ENCODE measurements around the gene HMGCS2. TPM values are rescaled to one million over a fixed set of nuclear protein-coding genes. Genes with fewer than 3 reads are reported as not detected.

Gene HMGCS2
- total and polyA plus RNA-seq, 10 of the 15 experiments (the other 5 are each of a cell fraction or from before 2014, with no cell fraction given) = 0.49 TPM; not detected in 9

GRCh38 chr1:119815361-119815760 lies 46.7 kb upstream of the HMGCS2 start:
- CTCF ChIA-PET = interaction anchor here (1.1 to 1.4 kb wide), 3 partner anchors 9 to 55 kb away, joined by 3 read pairs; no protein-coding TSS in a partner anchor
- no peaks in the 10 kb centered on the region for H3K9me3 ChIP-seq (replicated peaks; ENCODE audit: control insufficient read depth, insufficient read depth, low read length)
- H3K36me3 ChIP-seq (ENCODE audit: control insufficient read depth in 2 of 2, insufficient read depth in 2 of 2, low read length in 1 of 2) = no peaks in the 10 kb centered on the region
- H3K4me1 ChIP-seq (ENCODE audit: control insufficient read depth, insufficient read depth, low read length) = no peaks in the 10 kb centered on the region
- FAIRE-seq (no peak), ATAC-seq (no peak), DNase-seq (ENCODE audit: low read depth, low spot score) (no peak)
- H3K4me2 ChIP-seq (ENCODE audit: control insufficient read depth, insufficient read depth) = no peak overlapping the region
- no peak overlapping the region for H3K27ac ChIP-seq (ENCODE audit: control insufficient read depth, insufficient read depth)
- H3K27me3 ChIP-seq (replicated peaks in 1 of 2; ENCODE audit: control insufficient read depth in 2 of 2, insufficient read depth in 2 of 2, low read length in 1 of 2) = no peaks in the 10 kb centered on the region; a peak in 1 of 4 replicates
- SMC1A ChIA-PET (ENCODE audit: uncharacterized antibody, unreplicated experiment) = interaction anchor here (1.1 kb wide), 1 partner anchor 18 kb away, joined by 3 read pairs; no protein-coding TSS in a partner anchor
- H4K20me1 ChIP-seq (ENCODE audit: control insufficient read depth, insufficient read depth) = no peaks in the 10 kb centered on the region
- TF ChIP-seq NFXL1 (IDR thresholded peaks at IDR 0.05; ENCODE audit: borderline replicate concordance) = no peak
- no peak for TF ChIP-seq RCOR1 (conservative IDR thresholded peaks at IDR 0.05; ENCODE audit: low read depth, low read length)
- TF ChIP-seq MXI1 (IDR thresholded peaks at IDR 0.05; ENCODE audit: low read depth, low read length) = no peak
- TF ChIP-seq YBX1 (IDR thresholded peaks at IDR 0.05) = no peak
- TF ChIP-seq NFYA (IDR thresholded peaks at IDR 0.05; ENCODE audit: borderline replicate concordance, low read depth, low read length) = no peak
- no peak for TF ChIP-seq YY1 (IDR thresholded peaks at IDR 0.05; ENCODE audit: low read depth, low read length)
- TF ChIP-seq IRF3 (IDR thresholded peaks at IDR 0.05) = no peak
- no peak for TF ChIP-seq CBX5 (IDR thresholded peaks at IDR 0.05; ENCODE audit: low read depth)
- no peak for TF ChIP-seq RUNX3 (IDR thresholded peaks at IDR 0.05; ENCODE audit: low read length)
- no peak overlapping the region for H3K4me3 ChIP-seq
- no peaks in the 10 kb centered on the region for H3K79me2 ChIP-seq (ENCODE audit: control insufficient read depth, insufficient read depth, low read length)
- intact Hi-C loops (cut with micrococcal nuclease; ENCODE audit: unreplicated experiment) (no loop called here), in situ Hi-C loops (cut with MboI) (no loop called here)
- no TSS peak for BruUV-seq (replicated peaks)
- POLR2A ChIA-PET = no interaction called here
- RAD21 ChIA-PET (ENCODE audit: unreplicated experiment) = no interaction called here
- no peak overlapping the region for H3K9ac ChIP-seq (ENCODE audit: control insufficient read depth, insufficient read depth, low read length)
- 24% methylated on average over 3 of the region's 3 CpGs for WGBS (ENCODE audit: insufficient coverage, insufficient replicate concordance, low lambda C conversion rate, missing lambda C conversion rate)
- H2AFZ ChIP-seq (ENCODE audit: control insufficient read depth, low read depth, low read length) = no peak overlapping the region
